Prostate gland (tissue), 2 donors: ENCODE results near the gene FOXP2.

Experiments used
- CTCF ChIP-seq, 4 experiments: fragments of 200-600 bp in 2 of 4; fragments of 450-650 bp in 2 of 4; sonication (generic) in 2 of 4; IDR thresholded peaks; 1 replicate in 3 of 4; 2 replicates in 1 of 4; pipeline ENCODE4 v1.5.1; 2016 to 2019; ENCODE audit warnings: antibody characterized with exemption in 4 of 4, mild to moderate bottlenecking in 2 of 4, moderate library complexity in 2 of 4
- POLR2AphosphoS5 ChIP-seq: sonication (generic); formaldehyde crosslinking; IDR thresholded peaks from one replicate; pipeline ENCODE4 v1.6.1; 2017; ENCODE audit warnings: antibody characterized with exemption

- TF ChIP-seq POLR2AphosphoS5 (no peak), CTCF (IDR thresholded peaks at IDR 0.05) (no peak)
Measured at GRCh38 chr7:114508086-114508485, 93.5 kb downstream of the FOXP2 start.
